SJCRH30 (cell line): ENCODE data around the gene ZCCHC8. TPM values are rescaled to one million over a fixed set of nuclear protein-coding genes. Genes with fewer than 3 reads are reported as not detected.
"Not testable (repeated sequence)": the region's sequence is repeated elsewhere in the genome, so short reads cannot be mapped to it uniquely, and the experiment has no call there.

Source experiments
- DNase-seq, 2 experiments: peaks; one replicate each; pipeline ENCODE4 v3.0.0-alpha.2; 2015 to 2020
- H3K27ac ChIP-seq: fragments of 250-450 bp; sonication (Bioruptor Pico); 2 replicates; pipeline ENCODE4 v1.5.1; 2020; ENCODE audit warnings: mild to moderate bottlenecking, moderate library complexity
- H3K27me3 ChIP-seq: fragments of 250-450 bp; sonication (Bioruptor Pico); 2 replicates; pipeline ENCODE4 v1.5.1; 2020; ENCODE audit warnings: mild to moderate bottlenecking, moderate library complexity
- H3K36me3 ChIP-seq: fragments of 250-450 bp; sonication (Bioruptor Pico); 2 replicates; pipeline ENCODE4 v1.5.1; 2020; ENCODE audit warnings: mild to moderate bottlenecking, moderate library complexity
- H3K4me1 ChIP-seq: fragments of 250-450 bp; sonication (Bioruptor Pico); 2 replicates; pipeline ENCODE4 v1.5.1; 2020; ENCODE audit warnings: mild to moderate bottlenecking, moderate library complexity
- H3K4me3 ChIP-seq: fragments of 250-450 bp; sonication (Bioruptor Pico); 2 replicates; pipeline ENCODE4 v1.5.1; 2020; ENCODE audit warnings: mild to moderate bottlenecking, moderate library complexity
- H3K9me3 ChIP-seq: fragments of 250-450 bp; sonication (Bioruptor Pico); replicated peaks from 2 replicates; pipeline ENCODE4 v1.5.1; 2020; ENCODE audit warnings: mild to moderate bottlenecking, moderate library complexity
- total RNA-seq: library from RNA; depleted of rRNA; stranded (reverse); fragments of >200 nt; shearing (Covaris generic); gene quantifications from 2 replicates; pipeline ENCODE4 v1.2.3, GENCODE V29; 2014

The ZCCHC8 gene
- total RNA-seq, 1 experiment from 2014 or later = 25.2 TPM

GRCh38 chr12:122471324-122472226, 29.2 kb downstream of the ZCCHC8 start:
- no peaks in the 10 kb centered on the region for H3K9me3 ChIP-seq
- H3K4me3 ChIP-seq = no peak overlapping the region
- no peaks in the 10 kb centered on the region for H3K27me3 ChIP-seq
- H3K27ac ChIP-seq = no peak overlapping the region
- H3K4me1 ChIP-seq = no peaks in the 10 kb centered on the region
- DNase-seq = peak in 1 of 2 experiments; percentile 75
- H3K36me3 ChIP-seq = peaks cover 28% of the 10 kb centered on the region

- not testable (repeated sequence) for H3K4me1 ChIP-seq, H3K9me3 ChIP-seq, H3K27me3 ChIP-seq, H3K4me3 ChIP-seq, H3K27ac ChIP-seq, DNase-seq
- peaks cover 20% of the 10 kb centered on the region for H3K36me3 ChIP-seq
Observed at GRCh38 chr12:122470576-122470975, 30.2 kb downstream of the ZCCHC8 start.

- DNase-seq, H3K27me3 ChIP-seq, H3K4me3 ChIP-seq, H3K4me1 ChIP-seq, H3K9me3 ChIP-seq, H3K27ac ChIP-seq: not testable (repeated sequence)
- H3K36me3 ChIP-seq = peaks cover 16% of the 10 kb centered on the region
Observed at GRCh38 chr12:122469856-122470255, 30.9 kb downstream of the ZCCHC8 start.

- H3K27me3 ChIP-seq = no peaks in the 10 kb centered on the region
- H3K9me3 ChIP-seq = no peaks in the 10 kb centered on the region
- H3K36me3 ChIP-seq = peaks cover 5% of the 10 kb centered on the region
- peaks cover 14% of the 10 kb centered on the region for H3K4me1 ChIP-seq
- no peak overlapping the region for H3K27ac ChIP-seq
- DNase-seq = no peak
- no peak overlapping the region for H3K4me3 ChIP-seq
Observed at GRCh38 chr12:122467983-122468382, 32.7 kb downstream of the ZCCHC8 start.

GRCh38 chr12:122464317-122465042, 36.3 kb downstream of the ZCCHC8 start:
- Histone ChIP-seq H3K27ac (peak overlapping the region; percentile 92), H3K4me1 (peaks cover 14% of the 10 kb centered on the region)
- H3K9me3 ChIP-seq, H3K4me3 ChIP-seq, H3K36me3 ChIP-seq, H3K27me3 ChIP-seq: not testable (repeated sequence)
- peak; percentile 82 to 84 for DNase-seq

GRCh38 chr12:122460641-122461040, 40.1 kb downstream of the ZCCHC8 start:
- Histone ChIP-seq H3K27me3 (no peaks in the 10 kb centered on the region), H3K9me3 (no peaks in the 10 kb centered on the region), H3K4me1 (peaks cover 14% of the 10 kb centered on the region), H3K27ac (no peak overlapping the region), H3K36me3 (no peaks in the 10 kb centered on the region), H3K4me3 (no peak overlapping the region)
- DNase-seq = no peak

- Histone ChIP-seq H3K27me3 (no peaks in the 10 kb centered on the region), H3K4me1 (peaks cover 14% of the 10 kb centered on the region), H3K27ac (no peak overlapping the region), H3K4me3 (no peak overlapping the region), H3K36me3 (no peaks in the 10 kb centered on the region), H3K9me3 (no peaks in the 10 kb centered on the region)
- DNase-seq = no peak
Observed at GRCh38 chr12:122460061-122460460, 40.7 kb downstream of the ZCCHC8 start.

- DNase-seq = no peak
- Histone ChIP-seq H3K27me3 (no peaks in the 10 kb centered on the region), H3K27ac (no peak overlapping the region), H3K36me3 (no peaks in the 10 kb centered on the region), H3K4me3 (no peak overlapping the region), H3K4me1 (peaks cover 8% of the 10 kb centered on the region), H3K9me3 (no peaks in the 10 kb centered on the region)
Observed at GRCh38 chr12:122459211-122459610, 41.5 kb downstream of the ZCCHC8 start.

- H3K36me3 ChIP-seq = no peaks in the 10 kb centered on the region
- no peak for DNase-seq
- no peaks in the 10 kb centered on the region for H3K27me3 ChIP-seq
- H3K9me3 ChIP-seq = no peaks in the 10 kb centered on the region
- H3K4me1 ChIP-seq = peaks cover under 1% of the 10 kb centered on the region; the same call in 1 of the 2 replicates
- H3K4me3 ChIP-seq = no peak overlapping the region
- no peak overlapping the region for H3K27ac ChIP-seq
Observed at GRCh38 chr12:122458105-122459035, 42.4 kb downstream of the ZCCHC8 start.

- H3K27me3 ChIP-seq = no peaks in the 10 kb centered on the region
- no peaks in the 10 kb centered on the region for H3K9me3 ChIP-seq
- H3K4me3 ChIP-seq = no peak overlapping the region
- no peaks in the 10 kb centered on the region for H3K36me3 ChIP-seq
- H3K4me1 ChIP-seq = no peaks in the 10 kb centered on the region; the same call in 1 of the 2 replicates
- H3K27ac ChIP-seq = no peak overlapping the region
- DNase-seq = no peak
Observed at GRCh38 chr12:122457627-122458026, 43.1 kb downstream of the ZCCHC8 start.

- no peaks in the 10 kb centered on the region for H3K36me3 ChIP-seq
- no peak overlapping the region for H3K27ac ChIP-seq
- no peaks in the 10 kb centered on the region for H3K27me3 ChIP-seq
- no peak overlapping the region for H3K4me3 ChIP-seq
- no peaks in the 10 kb centered on the region; the same call in 1 of the 2 replicates for H3K4me1 ChIP-seq
- H3K9me3 ChIP-seq = no peaks in the 10 kb centered on the region
- DNase-seq = no peak
Observed at GRCh38 chr12:122454739-122455138, 46.0 kb downstream of the ZCCHC8 start.

- Histone ChIP-seq H3K9me3 (no peaks in the 10 kb centered on the region), H3K4me1 (no peaks in the 10 kb centered on the region; the same call in 1 of the 2 replicates), H3K4me3 (no peak overlapping the region), H3K27me3 (no peaks in the 10 kb centered on the region), H3K27ac (no peak overlapping the region), H3K36me3 (no peaks in the 10 kb centered on the region)
- no peak for DNase-seq
Observed at GRCh38 chr12:122454250-122454721, 46.4 kb downstream of the ZCCHC8 start.

- no peaks in the 10 kb centered on the region for H3K36me3 ChIP-seq
- H3K4me1 ChIP-seq = no peaks in the 10 kb centered on the region; the same call in 1 of the 2 replicates
- no peak for DNase-seq
- no peak overlapping the region for H3K27ac ChIP-seq
- no peaks in the 10 kb centered on the region for H3K27me3 ChIP-seq
- no peak overlapping the region for H3K4me3 ChIP-seq
- H3K9me3 ChIP-seq = no peaks in the 10 kb centered on the region
Observed at GRCh38 chr12:122452701-122453285, 47.9 kb downstream of the ZCCHC8 start.

- Histone ChIP-seq H3K27me3 (no peaks in the 10 kb centered on the region), H3K9me3 (no peaks in the 10 kb centered on the region), H3K36me3 (no peaks in the 10 kb centered on the region), H3K27ac (no peak overlapping the region), H3K4me1 (no peaks in the 10 kb centered on the region), H3K4me3 (no peak overlapping the region)
- DNase-seq = no peak
Observed at GRCh38 chr12:122449317-122449716, 51.4 kb downstream of the ZCCHC8 start.
